Osteocyte (in vitro differentiated cells): Measurements from ENCODE around the gene GRK2. TPM values are rescaled to one million over a fixed set of nuclear protein-coding genes. Genes with fewer than 3 reads are reported as not detected.

Experiments
- DNase-seq: peaks from one replicate; pipeline ENCODE4 v3.0.0; 2021; ENCODE audit warnings: mixed read lengths; ENCODE audit not compliant: unreplicated experiment; ENCODE audit errors: extremely low spot score
- H3K27ac Mint-ChIP-seq: one replicate; pipeline ENCODE4 v1.8.0; 2021; ENCODE audit warnings: mild to moderate bottlenecking, mixed read lengths; ENCODE audit not compliant: unreplicated experiment
- H3K27me3 Mint-ChIP-seq: one replicate; pipeline ENCODE4 v1.8.0; 2021; ENCODE audit warnings: mixed read lengths; ENCODE audit not compliant: unreplicated experiment
- H3K36me3 Mint-ChIP-seq: one replicate; pipeline ENCODE4 v1.8.0; 2021; ENCODE audit warnings: mixed read lengths; ENCODE audit not compliant: unreplicated experiment
- H3K4me1 Mint-ChIP-seq: one replicate; pipeline ENCODE4 v1.8.0; 2021; ENCODE audit warnings: mixed read lengths; ENCODE audit not compliant: unreplicated experiment
- H3K4me3 Mint-ChIP-seq: one replicate; pipeline ENCODE4 v1.8.0; 2021; ENCODE audit warnings: mild to moderate bottlenecking, moderate library complexity, mixed read lengths; ENCODE audit not compliant: unreplicated experiment
- H3K9me3 Mint-ChIP-seq: one replicate; pipeline ENCODE4 v1.8.0; 2021; ENCODE audit warnings: mixed read lengths; ENCODE audit not compliant: unreplicated experiment
- total RNA-seq: library from RNA; stranded (reverse); gene quantifications from 2 replicates; pipeline ENCODE4 v1.2.1, GENCODE V29; 2021
- TF ChIP-seq, protein P1 (sequence below): fragments of 200-600 bp; sonication (generic); IDR thresholded peaks from 2 replicates; pipeline ENCODE4 v1.5.0; 2021; ENCODE audit warnings: antibody characterized with exemption, mild to moderate bottlenecking, moderate library complexity

The GRK2 gene
- total RNA-seq, 1 donor from 2014 or later = 45.0 TPM

DNA sequence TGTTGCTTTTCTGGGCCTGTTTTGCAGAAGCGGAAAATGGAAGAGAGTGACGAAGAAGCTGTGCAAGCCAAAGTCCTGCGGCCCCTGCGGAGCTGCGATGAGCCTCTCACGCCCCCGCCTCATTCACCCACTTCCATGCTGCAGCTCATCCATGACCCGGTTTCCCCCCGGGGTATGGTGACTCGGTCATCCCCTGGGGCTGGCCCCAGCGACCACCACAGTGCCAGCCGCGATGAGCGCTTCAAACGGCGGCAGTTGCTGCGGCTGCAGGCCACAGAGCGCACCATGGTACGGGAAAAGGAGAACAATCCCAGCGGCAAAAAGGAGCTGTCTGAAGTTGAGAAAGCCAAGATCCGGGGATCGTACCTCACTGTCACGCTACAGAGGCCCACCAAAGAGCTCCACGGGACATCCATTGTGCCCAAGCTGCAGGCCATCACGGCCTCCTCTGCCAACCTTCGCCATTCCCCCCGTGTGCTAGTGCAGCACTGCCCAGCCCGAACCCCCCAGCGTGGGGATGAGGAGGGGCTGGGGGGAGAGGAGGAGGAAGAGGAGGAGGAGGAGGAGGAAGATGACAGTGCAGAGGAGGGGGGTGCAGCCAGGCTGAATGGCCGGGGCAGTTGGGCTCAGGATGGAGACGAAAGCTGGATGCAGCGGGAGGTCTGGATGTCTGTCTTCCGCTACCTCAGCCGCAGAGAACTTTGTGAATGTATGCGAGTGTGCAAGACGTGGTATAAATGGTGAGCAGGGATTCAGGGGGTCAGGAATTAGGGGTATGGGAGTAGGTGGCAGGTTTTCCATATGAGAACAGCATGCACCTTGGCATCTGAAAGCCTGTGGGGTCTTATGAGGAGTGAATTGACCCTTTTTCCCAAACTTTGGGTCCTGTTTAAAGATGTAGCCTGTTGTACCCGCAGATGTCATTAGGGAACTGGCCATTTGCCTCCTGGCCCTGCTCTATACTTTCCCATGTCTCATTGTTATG is 15.9 kb upstream of the GRK2 start:
- peaks cover 18% of the 10 kb centered on the region for H3K4me1 Mint-ChIP-seq
- peaks cover 64% of the 10 kb centered on the region for H3K36me3 Mint-ChIP-seq
- H3K27ac Mint-ChIP-seq = no peak overlapping the region
- no peak overlapping the region for H3K4me3 Mint-ChIP-seq
- no peaks in the 10 kb centered on the region for H3K9me3 Mint-ChIP-seq
- H3K27me3 Mint-ChIP-seq = no peaks in the 10 kb centered on the region
- peak; percentile 82 for DNase-seq
- TF ChIP-seq, protein P1, sequence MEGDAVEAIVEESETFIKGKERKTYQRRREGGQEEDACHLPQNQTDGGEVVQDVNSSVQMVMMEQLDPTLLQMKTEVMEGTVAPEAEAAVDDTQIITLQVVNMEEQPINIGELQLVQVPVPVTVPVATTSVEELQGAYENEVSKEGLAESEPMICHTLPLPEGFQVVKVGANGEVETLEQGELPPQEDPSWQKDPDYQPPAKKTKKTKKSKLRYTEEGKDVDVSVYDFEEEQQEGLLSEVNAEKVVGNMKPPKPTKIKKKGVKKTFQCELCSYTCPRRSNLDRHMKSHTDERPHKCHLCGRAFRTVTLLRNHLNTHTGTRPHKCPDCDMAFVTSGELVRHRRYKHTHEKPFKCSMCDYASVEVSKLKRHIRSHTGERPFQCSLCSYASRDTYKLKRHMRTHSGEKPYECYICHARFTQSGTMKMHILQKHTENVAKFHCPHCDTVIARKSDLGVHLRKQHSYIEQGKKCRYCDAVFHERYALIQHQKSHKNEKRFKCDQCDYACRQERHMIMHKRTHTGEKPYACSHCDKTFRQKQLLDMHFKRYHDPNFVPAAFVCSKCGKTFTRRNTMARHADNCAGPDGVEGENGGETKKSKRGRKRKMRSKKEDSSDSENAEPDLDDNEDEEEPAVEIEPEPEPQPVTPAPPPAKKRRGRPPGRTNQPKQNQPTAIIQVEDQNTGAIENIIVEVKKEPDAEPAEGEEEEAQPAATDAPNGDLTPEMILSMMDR = no peak

DNA sequence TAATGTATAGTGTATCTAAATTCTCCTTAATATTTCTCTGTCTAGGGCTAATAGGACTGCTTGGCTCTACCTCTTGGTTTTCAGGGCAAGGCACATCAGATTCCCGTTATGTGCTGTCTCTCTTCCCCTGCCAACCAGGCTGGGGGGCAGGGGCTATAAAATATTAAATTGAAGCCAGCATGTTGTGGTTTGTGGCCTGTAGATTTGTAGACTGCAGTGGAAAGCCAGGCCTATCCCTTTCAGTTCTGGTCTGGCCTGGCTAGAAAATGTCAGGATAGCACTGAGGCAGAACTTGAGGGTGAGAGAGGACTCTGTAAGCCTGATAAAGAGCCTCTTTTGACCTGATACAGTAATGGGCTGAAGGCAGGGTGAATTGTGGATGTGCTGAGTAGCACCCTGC is 14.4 kb upstream of the GRK2 start:
- peaks cover 18% of the 10 kb centered on the region for H3K4me1 Mint-ChIP-seq
- H3K27ac Mint-ChIP-seq = no peak overlapping the region
- peaks cover 62% of the 10 kb centered on the region for H3K36me3 Mint-ChIP-seq

DNA sequence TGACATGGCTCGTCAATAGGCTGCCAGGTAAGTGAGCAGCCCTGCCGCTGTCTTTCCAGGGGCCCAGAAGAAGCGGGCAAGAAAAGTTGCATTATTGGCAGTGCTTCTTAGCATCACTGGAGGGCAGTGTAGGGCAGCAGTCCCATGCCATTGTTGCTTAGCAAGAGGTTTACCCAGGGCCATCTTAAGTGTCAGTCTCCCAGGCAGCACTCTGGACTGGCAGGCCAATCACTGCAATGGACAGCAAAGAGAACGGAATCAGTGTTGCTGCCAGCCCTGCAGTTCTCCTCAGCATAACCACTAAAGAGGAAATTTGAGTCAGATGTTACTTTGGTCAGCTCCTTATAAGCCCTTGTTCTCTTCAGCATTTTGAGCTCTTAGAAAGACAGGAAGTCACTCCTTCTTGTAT is 13.4 kb upstream of the GRK2 start:
- no peaks in the 10 kb centered on the region for H3K9me3 Mint-ChIP-seq
- DNase-seq = no peak
- H3K27me3 Mint-ChIP-seq = no peaks in the 10 kb centered on the region
- TF ChIP-seq, protein P1 = peak; percentile 47
- peaks cover 18% of the 10 kb centered on the region for H3K4me1 Mint-ChIP-seq
- H3K4me3 Mint-ChIP-seq = no peak overlapping the region
- peaks cover 65% of the 10 kb centered on the region for H3K36me3 Mint-ChIP-seq
- H3K27ac Mint-ChIP-seq = peak overlapping the region; percentile 52

More for the DNA sequence above, 14.4 kb upstream of the GRK2 start:
- Mint-ChIP-seq H3K4me3 (no peak overlapping the region), H3K27me3 (no peaks in the 10 kb centered on the region), H3K9me3 (no peaks in the 10 kb centered on the region)
- DNase-seq = no peak
- TF ChIP-seq, protein P1 = no peak

DNA sequence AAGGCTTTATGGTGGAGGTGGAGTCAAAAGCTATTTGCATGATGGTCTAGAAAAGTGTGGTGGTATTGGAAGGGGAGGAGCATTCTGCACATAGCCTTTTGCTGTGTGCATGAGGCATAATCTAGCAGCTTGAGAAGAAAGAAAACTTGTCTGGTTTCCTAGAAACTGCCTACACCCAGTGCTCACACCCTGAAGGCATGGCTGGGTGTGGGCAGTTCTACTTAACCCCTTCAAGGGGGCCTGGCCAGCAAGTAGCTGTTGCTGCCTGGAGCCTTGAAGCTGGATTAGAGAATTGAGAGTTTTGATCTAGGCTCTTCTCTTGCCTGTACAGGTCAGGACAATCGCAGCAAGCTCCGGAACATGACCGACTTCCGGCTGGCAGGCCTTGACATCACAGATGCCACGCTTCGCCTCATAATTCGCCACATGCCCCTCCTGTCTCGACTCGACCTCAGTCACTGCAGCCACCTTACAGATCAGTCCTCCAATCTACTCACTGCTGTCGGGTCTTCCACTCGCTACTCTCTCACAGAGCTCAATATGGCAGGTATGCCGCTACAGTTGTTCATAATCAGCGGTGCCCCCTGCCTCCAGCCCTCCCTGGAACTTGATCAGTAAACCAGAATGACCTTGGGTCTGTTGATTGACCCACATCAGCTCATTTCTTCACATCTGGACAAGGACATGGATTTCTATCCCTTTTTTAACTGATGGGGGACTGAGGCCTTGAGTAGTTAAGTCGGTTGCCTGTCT is 12.2 kb upstream of the GRK2 start:
- TF ChIP-seq, protein P1 = no peak
- H3K27me3 Mint-ChIP-seq = no peaks in the 10 kb centered on the region
- H3K36me3 Mint-ChIP-seq = peaks cover 54% of the 10 kb centered on the region
- H3K4me1 Mint-ChIP-seq = peaks cover 14% of the 10 kb centered on the region
- no peak for DNase-seq
- no peak overlapping the region for H3K4me3 Mint-ChIP-seq
- peak overlapping the region; percentile 53 for H3K27ac Mint-ChIP-seq
- no peaks in the 10 kb centered on the region for H3K9me3 Mint-ChIP-seq

DNA sequence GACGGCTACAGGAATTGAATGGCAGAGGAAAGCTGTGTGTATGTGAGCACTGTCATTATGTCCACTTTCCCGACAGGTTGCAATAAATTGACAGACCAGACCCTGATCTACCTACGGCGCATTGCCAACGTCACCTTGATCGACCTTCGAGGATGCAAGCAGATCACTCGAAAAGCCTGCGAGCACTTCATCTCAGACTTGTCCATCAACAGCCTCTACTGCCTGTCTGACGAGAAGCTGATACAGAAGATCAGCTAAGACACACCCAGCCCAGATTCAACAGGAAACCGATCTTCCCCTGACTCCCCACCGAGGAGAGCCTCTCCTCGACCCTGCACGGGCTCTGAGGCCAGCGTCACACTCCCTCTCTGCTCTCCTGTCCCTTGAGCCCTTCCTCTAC is 11.5 kb upstream of the GRK2 start:
- DNase-seq = no peak
- no peak overlapping the region for H3K27ac Mint-ChIP-seq
- H3K4me1 Mint-ChIP-seq = peaks cover 14% of the 10 kb centered on the region
- no peaks in the 10 kb centered on the region for H3K27me3 Mint-ChIP-seq
- H3K4me3 Mint-ChIP-seq = no peak overlapping the region
- TF ChIP-seq, protein P1 = no peak
- no peaks in the 10 kb centered on the region for H3K9me3 Mint-ChIP-seq
- H3K36me3 Mint-ChIP-seq = peaks cover 47% of the 10 kb centered on the region
